ENCODE measurements around the gene KLB. TPM values are rescaled to one million over a fixed set of nuclear protein-coding genes. Genes with fewer than 3 reads are reported as not detected.

Gene KLB
- total RNA-seq, 4 donors from 2014 or later, result under 0.01 TPM; not detected in 3

DNA sequence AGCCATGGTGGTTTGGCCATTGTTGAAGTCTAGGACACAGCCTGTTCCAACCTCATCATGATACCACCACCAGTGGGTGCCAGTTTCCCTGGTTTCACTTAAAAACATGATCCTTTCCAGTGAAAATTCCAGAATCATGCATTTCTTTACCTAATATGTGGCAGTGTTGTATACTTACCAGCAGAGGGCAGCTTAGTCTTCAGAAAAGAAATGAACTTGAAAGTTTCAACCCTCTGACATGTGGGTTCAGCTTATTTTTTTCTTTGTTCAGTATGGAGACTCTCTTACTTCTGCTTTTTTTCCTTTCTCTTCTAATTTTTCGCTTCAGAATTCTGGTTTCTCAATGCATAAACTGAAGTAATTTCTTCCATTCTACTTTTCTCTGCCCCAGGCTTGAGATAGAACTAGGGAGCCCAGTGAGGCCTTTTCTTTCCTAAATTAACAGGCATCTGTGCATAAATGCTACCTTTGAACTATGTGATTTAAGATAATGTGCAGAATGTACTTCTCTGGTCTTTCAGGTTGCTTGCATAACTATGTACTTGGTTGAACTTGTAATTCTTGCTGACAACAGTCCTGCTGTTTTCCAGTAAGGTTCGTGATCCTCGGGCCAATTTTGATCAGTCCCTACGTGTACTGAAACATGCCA lies 62.8 kb downstream of the KLB start:
- Histone ChIP-seq H3K4me3 (no peak overlapping the region), H3K27ac (replicated peaks in 1 of 4) (peak overlapping the region; percentile 39 to 69 (median 46)), H3K9me3 (no peaks in the 10 kb centered on the region), H3K36me3 (peaks cover 8 to 55% (median 26%) of the 10 kb centered on the region in 4 donors), H3K4me1 (peaks cover 0 to 10% (median 7%) of the 10 kb centered on the region in 4 donors), H3K27me3 (no peaks in the 10 kb centered on the region)
- TF ChIP-seq POLR2AphosphoS5 (IDR thresholded peaks at IDR 0.05), result no peak
- TF ChIP-seq, protein P1, sequence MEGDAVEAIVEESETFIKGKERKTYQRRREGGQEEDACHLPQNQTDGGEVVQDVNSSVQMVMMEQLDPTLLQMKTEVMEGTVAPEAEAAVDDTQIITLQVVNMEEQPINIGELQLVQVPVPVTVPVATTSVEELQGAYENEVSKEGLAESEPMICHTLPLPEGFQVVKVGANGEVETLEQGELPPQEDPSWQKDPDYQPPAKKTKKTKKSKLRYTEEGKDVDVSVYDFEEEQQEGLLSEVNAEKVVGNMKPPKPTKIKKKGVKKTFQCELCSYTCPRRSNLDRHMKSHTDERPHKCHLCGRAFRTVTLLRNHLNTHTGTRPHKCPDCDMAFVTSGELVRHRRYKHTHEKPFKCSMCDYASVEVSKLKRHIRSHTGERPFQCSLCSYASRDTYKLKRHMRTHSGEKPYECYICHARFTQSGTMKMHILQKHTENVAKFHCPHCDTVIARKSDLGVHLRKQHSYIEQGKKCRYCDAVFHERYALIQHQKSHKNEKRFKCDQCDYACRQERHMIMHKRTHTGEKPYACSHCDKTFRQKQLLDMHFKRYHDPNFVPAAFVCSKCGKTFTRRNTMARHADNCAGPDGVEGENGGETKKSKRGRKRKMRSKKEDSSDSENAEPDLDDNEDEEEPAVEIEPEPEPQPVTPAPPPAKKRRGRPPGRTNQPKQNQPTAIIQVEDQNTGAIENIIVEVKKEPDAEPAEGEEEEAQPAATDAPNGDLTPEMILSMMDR (IDR thresholded peaks at IDR 0.05), result peak; percentile 77 to 81 (median 80)
- no peak for DNase-seq (ENCODE audit: extremely low spot score)
- intact Hi-C loops (cut with DNase I), result loop anchor here (2.0 kb wide), 1 partner anchor 505 kb away; no protein-coding TSS in a partner anchor
- 66% methylated on average over 4 of the region's 4 CpGs for WGBS

DNA sequence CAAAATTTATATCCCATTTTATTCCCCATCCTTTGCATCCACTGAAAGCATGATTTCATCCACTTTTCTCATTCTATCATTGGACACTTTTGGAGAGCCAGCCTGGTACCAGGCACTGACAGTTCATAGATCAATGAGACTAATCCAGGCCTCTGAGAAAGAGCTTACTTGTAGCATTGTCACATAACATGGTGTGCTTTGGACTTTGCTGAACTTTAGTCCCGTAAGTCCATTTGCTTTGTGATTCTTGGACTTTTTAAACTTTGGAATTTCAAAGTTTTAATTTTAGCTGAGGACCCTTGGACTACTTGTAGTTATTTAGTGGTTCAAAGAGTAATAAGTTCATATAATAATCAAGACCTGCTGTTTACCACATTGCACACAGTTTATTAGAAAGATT lies 63.7 kb downstream of the KLB start:
- TF ChIP-seq, protein P1 (IDR thresholded peaks at IDR 0.05), result no peak
- no peak for TF ChIP-seq EP300 (IDR thresholded peaks at IDR 0.05)
- TF ChIP-seq POLR2AphosphoS5 (IDR thresholded peaks at IDR 0.05), result no peak
- no peak for TF ChIP-seq POLR2A (IDR thresholded peaks at IDR 0.05; ENCODE audit: low read depth)
- intact Hi-C loops (cut with DNase I), result no loop called here
- Histone ChIP-seq H3K36me3 (peaks cover 8 to 51% (median 26%) of the 10 kb centered on the region in 4 donors), H3K4me1 (peaks cover 0 to 10% (median 7%) of the 10 kb centered on the region in 4 donors), H3K4me3 (no peak overlapping the region), H3K9me3 (no peaks in the 10 kb centered on the region), H3K27me3 (no peaks in the 10 kb centered on the region), H3K27ac (replicated peaks in 1 of 4) (no peak overlapping the region)
- DNase-seq (ENCODE audit: extremely low spot score), result no peak
- WGBS, result 89% methylated on average over 1 of the region's 1 CpG

DNA sequence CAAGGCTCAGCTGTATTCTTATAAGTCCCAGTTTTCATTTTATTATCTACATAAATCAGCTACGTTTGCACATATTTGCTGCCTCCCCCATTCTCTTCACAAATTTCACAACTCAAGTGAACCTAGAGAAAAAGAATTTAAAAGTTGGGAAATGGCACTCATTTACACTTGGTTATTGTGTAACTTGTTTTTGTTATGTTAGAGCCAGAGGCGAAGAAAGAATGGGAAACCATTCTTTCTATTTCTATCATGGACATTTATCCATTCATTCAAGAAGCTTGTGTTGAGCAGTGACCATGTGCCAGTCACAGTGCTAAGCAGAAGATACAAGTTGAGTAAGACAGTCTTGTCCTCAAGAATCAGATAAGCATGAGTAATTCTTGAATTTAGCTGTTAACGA lies 65.7 kb downstream of the KLB start:
- no peaks in the 10 kb centered on the region for H3K9me3 ChIP-seq
- no peak overlapping the region for H3K4me3 ChIP-seq
- H3K4me1 ChIP-seq, result peaks cover 0 to 10% (median 7%) of the 10 kb centered on the region in 4 donors
- no peaks in the 10 kb centered on the region for H3K27me3 ChIP-seq
- no peak for DNase-seq (ENCODE audit: extremely low spot score)
- H3K27ac ChIP-seq (replicated peaks in 1 of 4), result no peak overlapping the region
- TF ChIP-seq POLR2AphosphoS5 (IDR thresholded peaks at IDR 0.05) (no peak), EP300 (IDR thresholded peaks at IDR 0.05) (no peak), POLR2A (IDR thresholded peaks at IDR 0.05; ENCODE audit: low read depth) (no peak)
- TF ChIP-seq, protein P1 (IDR thresholded peaks at IDR 0.05), result no peak
- intact Hi-C loops (cut with DNase I), result no loop called here
- WGBS, result 88% methylated on average over 3 of the region's 3 CpGs
- H3K36me3 ChIP-seq, result peaks cover 8 to 58% (median 35%) of the 10 kb centered on the region in 4 donors

DNA sequence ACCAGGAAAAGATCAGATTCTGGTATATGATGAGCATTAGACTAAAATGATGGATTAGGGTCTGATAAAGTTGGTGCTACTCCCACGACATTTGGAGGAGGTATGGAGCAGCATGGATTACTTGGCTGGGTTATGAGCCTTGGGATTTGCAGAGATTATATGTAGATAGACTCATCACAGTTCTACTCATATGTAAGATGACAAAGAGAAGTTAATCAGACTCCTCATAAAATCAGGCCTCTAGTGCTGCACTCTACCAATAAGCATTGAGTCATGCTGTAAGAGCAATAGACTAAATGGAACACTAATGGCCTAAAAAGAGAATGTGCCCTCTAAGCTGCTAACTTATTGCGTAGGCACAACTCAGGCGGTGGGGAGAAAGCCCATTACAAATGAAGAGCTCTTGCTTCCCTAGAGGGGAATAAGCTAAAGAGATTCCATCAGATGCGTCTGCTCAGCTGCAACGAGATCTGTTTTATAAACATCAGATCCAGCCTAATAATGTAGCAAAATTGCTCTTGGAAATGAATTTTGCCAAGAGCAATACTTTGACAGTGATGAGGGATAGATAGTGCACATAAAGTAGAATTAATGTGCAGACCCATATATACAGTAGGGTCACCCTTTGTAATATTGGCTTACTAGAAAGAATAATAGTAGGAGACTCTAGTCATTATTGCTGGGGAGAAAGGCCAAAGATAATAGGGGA lies 69.6 kb downstream of the KLB start:
- no peak overlapping the region for H3K4me3 ChIP-seq
- peaks cover 4 to 60% (median 39%) of the 10 kb centered on the region in 4 donors for H3K36me3 ChIP-seq
- H3K27me3 ChIP-seq, result no peaks in the 10 kb centered on the region
- no peaks in the 10 kb centered on the region for H3K9me3 ChIP-seq
- WGBS, result 89% methylated on average over 5 of the region's 5 CpGs
- no peaks in the 10 kb centered on the region for H3K4me1 ChIP-seq
- H3K27ac ChIP-seq (replicated peaks in 1 of 4), result no peak overlapping the region
- DNase-seq (ENCODE audit: extremely low spot score), result no peak
- intact Hi-C loops (cut with DNase I), result no loop called here
- TF ChIP-seq POLR2AphosphoS5 (IDR thresholded peaks at IDR 0.05) (no peak), POLR2A (IDR thresholded peaks at IDR 0.05; ENCODE audit: low read depth) (no peak), EP300 (IDR thresholded peaks at IDR 0.05) (no peak)
- TF ChIP-seq, protein P1 (IDR thresholded peaks at IDR 0.05), result no peak
